Neural cell (in vitro differentiated cells): Measurements from ENCODE around the gene MGLL. TPM values are rescaled to one million over a fixed set of nuclear protein-coding genes. Genes with fewer than 3 reads are reported as not detected.

Source experiments
- H2AFZ ChIP-seq: fragments of 200-600, 300-800 bp; sonication (generic), shearing (Covaris generic); 2 replicates; pipeline ENCODE4 v1.6.0; 2014; ENCODE audit warnings: low read depth, mild to moderate bottlenecking, antibody characterized with exemption, low read length, moderate library complexity
- H3F3A ChIP-seq: fragments of 200-600 bp; shearing (Covaris generic); 2 replicates; pipeline ENCODE4 v1.6.1; 2016; ENCODE audit warnings: mild to moderate bottlenecking, moderate library complexity, mixed read lengths, antibody characterized with exemption, low read length; ENCODE audit not compliant: insufficient read depth, poor library complexity, severe bottlenecking
- H3K27ac ChIP-seq: fragments of 200-600, 300-800 bp; sonication (generic), shearing (Covaris generic); 2 replicates; pipeline ENCODE4 v1.5.1; 2014; ENCODE audit warnings: mild to moderate bottlenecking, low read length, moderate library complexity
- H3K27me3 ChIP-seq: fragments of 300-800, 200-600 bp; sonication (generic), shearing (Covaris generic); 2 replicates; pipeline ENCODE4 v1.6.0; 2014; ENCODE audit warnings: mild to moderate bottlenecking, low read depth, low read length, moderate library complexity; ENCODE audit not compliant: insufficient read depth
- H3K36me3 ChIP-seq: fragments of 300-800, 200-600 bp; sonication (generic), shearing (Covaris generic); 2 replicates; pipeline ENCODE4 v1.5.1; 2014; ENCODE audit warnings: mild to moderate bottlenecking, antibody characterized with exemption, low read length, moderate library complexity; ENCODE audit not compliant: insufficient read depth
- H3K4me2 ChIP-seq: fragments of 300-800, 200-600 bp; sonication (generic), shearing (Covaris generic); 2 replicates; pipeline ENCODE4 v1.6.0; 2014; ENCODE audit warnings: mild to moderate bottlenecking, low read length
- H3K4me3 ChIP-seq: fragments of 300-800, 200-600 bp; sonication (generic), shearing (Covaris generic); 2 replicates; pipeline ENCODE4 v1.5.1; 2014; ENCODE audit warnings: mild to moderate bottlenecking, low read length, moderate library complexity
- H3K79me2 ChIP-seq: fragments of 200-600 bp; shearing (Covaris generic); replicated peaks from 2 replicates; pipeline ENCODE4 v1.6.0; 2014; ENCODE audit warnings: mild to moderate bottlenecking, low read length, moderate library complexity; ENCODE audit not compliant: insufficient read depth
- H3K9ac ChIP-seq: fragments of 300-800, 200-600 bp; sonication (generic), shearing (Covaris generic); 2 replicates; pipeline ENCODE4 v1.6.1; 2016; ENCODE audit warnings: mild to moderate bottlenecking, low read length, mixed read lengths
- H3K9me2 ChIP-seq: fragments of 200-600 bp; shearing (Covaris generic); 2 replicates; pipeline ENCODE4 v1.6.1; 2016; ENCODE audit warnings: mild to moderate bottlenecking, low read length, mixed read lengths; ENCODE audit not compliant: insufficient read depth
- H3K9me3 ChIP-seq: fragments of 200-600, 300-800 bp; sonication (generic), shearing (Covaris generic); 2 replicates; pipeline ENCODE4 v1.6.1; 2016; ENCODE audit warnings: mild to moderate bottlenecking, mixed run types, low read length, moderate library complexity, mixed read lengths
- H4K20me1 ChIP-seq: fragments of 200-600 bp; shearing (Covaris generic); 2 replicates; pipeline ENCODE4 v1.6.1; 2016; ENCODE audit warnings: mild to moderate bottlenecking, mixed run types; ENCODE audit not compliant: insufficient read depth
- EP300 ChIP-seq: fragments of 450-650 bp; conservative IDR thresholded peaks from 2 replicates; pipeline ENCODE4 v1.6.1; 2014; ENCODE audit warnings: antibody characterized with exemption, mild to moderate bottlenecking, moderate library complexity; ENCODE audit not compliant: poor library complexity, severe bottlenecking
- MXI1 ChIP-seq: fragments of 450-650 bp; conservative IDR thresholded peaks from 2 replicates; pipeline ENCODE4 v1.6.1; 2014; ENCODE audit warnings: antibody characterized with exemption, mild to moderate bottlenecking; ENCODE audit not compliant: poor library complexity, severe bottlenecking
- RAD21 ChIP-seq: fragments of 450-650 bp; conservative IDR thresholded peaks from 2 replicates; pipeline ENCODE4 v1.6.1; 2014; ENCODE audit warnings: antibody characterized with exemption, mild to moderate bottlenecking, moderate library complexity
- TAF1 ChIP-seq: IDR thresholded peaks from 2 replicates; pipeline ENCODE4 v1.6.1; 2012; ENCODE audit warnings: low read depth
- polyA plus RNA-seq: library from polyadenylated mRNA; depleted of rRNA; stranded (reverse); fragments of >200 nt; gene quantifications from 2 replicates; pipeline ENCODE4 v1.2.3, GENCODE V29; 2014
- TF ChIP-seq, protein P1 (sequence below): IDR thresholded peaks from 2 replicates; pipeline ENCODE4 v1.6.1; 2012; ENCODE audit warnings: borderline replicate concordance
- TF ChIP-seq, protein P2 (sequence below): fragments of 450-650 bp; IDR thresholded peaks from 2 replicates; pipeline ENCODE4 v1.5.1; 2014; ENCODE audit warnings: antibody characterized with exemption, mild to moderate bottlenecking, moderate library complexity; ENCODE audit not compliant: poor library complexity, severe bottlenecking

Gene MGLL
- polyA plus RNA-seq, 1 donor from 2014 or later = 2.0 TPM

DNA sequence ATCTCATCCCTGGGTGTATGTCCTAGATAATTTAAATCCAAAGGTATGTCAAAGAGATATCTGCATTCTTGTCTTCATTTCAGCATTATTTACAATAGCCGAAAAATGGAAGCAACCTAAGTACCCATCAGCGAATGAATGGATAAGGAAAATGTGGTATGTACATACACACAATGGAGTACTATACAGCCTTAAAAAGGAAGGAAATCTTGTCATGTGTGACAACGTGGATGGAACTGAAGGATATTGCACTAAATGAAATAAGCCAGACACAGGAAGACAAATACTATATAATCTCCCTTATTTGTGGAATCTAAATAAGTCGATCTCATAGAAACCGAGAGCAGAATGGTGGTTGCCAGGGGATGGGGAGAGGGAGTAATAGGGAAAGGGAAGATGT lies 16.8 kb upstream of the MGLL start:
- H3K27ac ChIP-seq = no peak overlapping the region
- H4K20me1 ChIP-seq = no peaks in the 10 kb centered on the region
- no peak overlapping the region for H2AFZ ChIP-seq
- no peaks in the 10 kb centered on the region for H3K9me3 ChIP-seq
- no peaks in the 10 kb centered on the region for H3K36me3 ChIP-seq
- TF ChIP-seq, protein P1, sequence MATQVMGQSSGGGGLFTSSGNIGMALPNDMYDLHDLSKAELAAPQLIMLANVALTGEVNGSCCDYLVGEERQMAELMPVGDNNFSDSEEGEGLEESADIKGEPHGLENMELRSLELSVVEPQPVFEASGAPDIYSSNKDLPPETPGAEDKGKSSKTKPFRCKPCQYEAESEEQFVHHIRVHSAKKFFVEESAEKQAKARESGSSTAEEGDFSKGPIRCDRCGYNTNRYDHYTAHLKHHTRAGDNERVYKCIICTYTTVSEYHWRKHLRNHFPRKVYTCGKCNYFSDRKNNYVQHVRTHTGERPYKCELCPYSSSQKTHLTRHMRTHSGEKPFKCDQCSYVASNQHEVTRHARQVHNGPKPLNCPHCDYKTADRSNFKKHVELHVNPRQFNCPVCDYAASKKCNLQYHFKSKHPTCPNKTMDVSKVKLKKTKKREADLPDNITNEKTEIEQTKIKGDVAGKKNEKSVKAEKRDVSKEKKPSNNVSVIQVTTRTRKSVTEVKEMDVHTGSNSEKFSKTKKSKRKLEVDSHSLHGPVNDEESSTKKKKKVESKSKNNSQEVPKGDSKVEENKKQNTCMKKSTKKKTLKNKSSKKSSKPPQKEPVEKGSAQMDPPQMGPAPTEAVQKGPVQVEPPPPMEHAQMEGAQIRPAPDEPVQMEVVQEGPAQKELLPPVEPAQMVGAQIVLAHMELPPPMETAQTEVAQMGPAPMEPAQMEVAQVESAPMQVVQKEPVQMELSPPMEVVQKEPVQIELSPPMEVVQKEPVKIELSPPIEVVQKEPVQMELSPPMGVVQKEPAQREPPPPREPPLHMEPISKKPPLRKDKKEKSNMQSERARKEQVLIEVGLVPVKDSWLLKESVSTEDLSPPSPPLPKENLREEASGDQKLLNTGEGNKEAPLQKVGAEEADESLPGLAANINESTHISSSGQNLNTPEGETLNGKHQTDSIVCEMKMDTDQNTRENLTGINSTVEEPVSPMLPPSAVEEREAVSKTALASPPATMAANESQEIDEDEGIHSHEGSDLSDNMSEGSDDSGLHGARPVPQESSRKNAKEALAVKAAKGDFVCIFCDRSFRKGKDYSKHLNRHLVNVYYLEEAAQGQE = no peak
- no peak for TF ChIP-seq RAD21
- H3K4me2 ChIP-seq = no peak overlapping the region
- no peaks in the 10 kb centered on the region for H3K79me2 ChIP-seq
- no peak overlapping the region for H3K9ac ChIP-seq
- H3K4me3 ChIP-seq = no peak overlapping the region
- no peaks in the 10 kb centered on the region for H3K9me2 ChIP-seq
- H3F3A ChIP-seq = no peaks in the 10 kb centered on the region
- H3K27me3 ChIP-seq = no peaks in the 10 kb centered on the region

DNA sequence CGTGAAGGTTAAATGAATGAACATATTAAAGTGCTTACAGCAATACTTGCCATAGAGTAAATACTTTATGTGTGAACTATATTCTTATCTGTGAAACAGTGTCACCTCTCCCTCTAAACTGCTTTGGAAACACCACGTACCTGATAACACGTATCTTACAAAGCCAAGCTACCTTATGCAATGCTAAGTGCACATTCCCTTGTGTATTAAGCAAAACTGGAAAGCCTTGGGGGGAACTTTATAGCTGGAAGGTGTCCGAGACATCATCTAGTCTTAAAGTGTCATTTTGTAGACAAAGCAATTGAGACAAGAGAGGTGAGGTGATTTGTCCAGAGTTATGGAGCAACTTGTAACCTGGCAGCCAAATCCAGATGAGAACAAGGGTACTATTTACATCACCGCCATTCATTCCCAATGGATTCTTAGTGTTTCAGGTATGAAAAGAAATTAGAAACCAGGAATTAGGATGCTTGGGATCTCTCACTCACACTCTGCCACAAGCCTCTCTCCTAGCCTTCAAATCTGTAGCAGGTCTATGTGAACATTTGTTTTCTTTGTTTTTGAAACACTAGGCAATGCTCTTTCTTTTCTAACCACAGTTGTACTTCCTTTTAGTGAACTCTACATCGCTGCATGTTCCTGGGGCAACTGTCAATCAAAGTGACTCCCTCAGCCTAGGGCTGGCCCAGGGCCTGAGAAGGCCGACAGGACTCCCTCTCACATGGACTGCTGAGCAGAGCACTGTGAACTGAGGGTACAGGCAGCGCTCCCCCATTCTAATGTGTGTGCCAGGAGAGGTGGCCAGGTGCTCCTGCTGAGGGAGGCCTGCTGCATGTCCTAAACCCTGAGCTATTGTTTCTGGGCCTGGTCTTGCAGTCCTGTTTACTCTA lies 13.9 kb upstream of the MGLL start:
- H3K27me3 ChIP-seq = no peaks in the 10 kb centered on the region
- H3K4me2 ChIP-seq = no peak overlapping the region
- H3K4me3 ChIP-seq = no peak overlapping the region
- no peaks in the 10 kb centered on the region for H3K36me3 ChIP-seq
- no peaks in the 10 kb centered on the region for H3K79me2 ChIP-seq
- H3F3A ChIP-seq = no peaks in the 10 kb centered on the region
- H3K27ac ChIP-seq = no peak overlapping the region
- TF ChIP-seq, protein P2, sequence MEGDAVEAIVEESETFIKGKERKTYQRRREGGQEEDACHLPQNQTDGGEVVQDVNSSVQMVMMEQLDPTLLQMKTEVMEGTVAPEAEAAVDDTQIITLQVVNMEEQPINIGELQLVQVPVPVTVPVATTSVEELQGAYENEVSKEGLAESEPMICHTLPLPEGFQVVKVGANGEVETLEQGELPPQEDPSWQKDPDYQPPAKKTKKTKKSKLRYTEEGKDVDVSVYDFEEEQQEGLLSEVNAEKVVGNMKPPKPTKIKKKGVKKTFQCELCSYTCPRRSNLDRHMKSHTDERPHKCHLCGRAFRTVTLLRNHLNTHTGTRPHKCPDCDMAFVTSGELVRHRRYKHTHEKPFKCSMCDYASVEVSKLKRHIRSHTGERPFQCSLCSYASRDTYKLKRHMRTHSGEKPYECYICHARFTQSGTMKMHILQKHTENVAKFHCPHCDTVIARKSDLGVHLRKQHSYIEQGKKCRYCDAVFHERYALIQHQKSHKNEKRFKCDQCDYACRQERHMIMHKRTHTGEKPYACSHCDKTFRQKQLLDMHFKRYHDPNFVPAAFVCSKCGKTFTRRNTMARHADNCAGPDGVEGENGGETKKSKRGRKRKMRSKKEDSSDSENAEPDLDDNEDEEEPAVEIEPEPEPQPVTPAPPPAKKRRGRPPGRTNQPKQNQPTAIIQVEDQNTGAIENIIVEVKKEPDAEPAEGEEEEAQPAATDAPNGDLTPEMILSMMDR = no peak
- TF ChIP-seq EP300 (no peak), TAF1 (no peak), MXI1 (no peak), RAD21 (no peak)
- TF ChIP-seq, protein P1 = no peak
- no peaks in the 10 kb centered on the region for H3K9me3 ChIP-seq
- no peaks in the 10 kb centered on the region for H3K9me2 ChIP-seq
- H3K9ac ChIP-seq = no peak overlapping the region
- no peak overlapping the region for H2AFZ ChIP-seq
- H4K20me1 ChIP-seq = no peaks in the 10 kb centered on the region
